ENCODE data around the gene RAET1E. TPM values are rescaled to one million over a fixed set of nuclear protein-coding genes. Genes with fewer than 3 reads are reported as not detected.

The RAET1E gene
- total and polyA plus RNA-seq, 9 of the 15 experiments (the other 6 are each of a cell fraction or from before 2014, with no cell fraction given): not detected

- TF ChIP-seq MGA (IDR thresholded peaks at IDR 0.05) (no peak), NCOA6 (IDR thresholded peaks at IDR 0.05) (no peak), XRCC3 (IDR thresholded peaks at IDR 0.05) (no peak), POLR2G (IDR thresholded peaks at IDR 0.05; ENCODE audit: low read depth, low read length) (no peak), CREB1 (IDR thresholded peaks at IDR 0.05) (no peak), CREB1 (CRISPR knock-in tag; IDR thresholded peaks at IDR 0.05) (no peak), PHF20 (IDR thresholded peaks at IDR 0.05; ENCODE audit: partially characterized antibody) (no peak), SP2 (IDR thresholded peaks at IDR 0.05; ENCODE audit: extremely low read depth, low read depth, low read length, poor library complexity, severe bottlenecking) (no peak), KLF1 (tag; IDR thresholded peaks at IDR 0.05) (no peak)
- TF ChIP-seq, protein P1, sequence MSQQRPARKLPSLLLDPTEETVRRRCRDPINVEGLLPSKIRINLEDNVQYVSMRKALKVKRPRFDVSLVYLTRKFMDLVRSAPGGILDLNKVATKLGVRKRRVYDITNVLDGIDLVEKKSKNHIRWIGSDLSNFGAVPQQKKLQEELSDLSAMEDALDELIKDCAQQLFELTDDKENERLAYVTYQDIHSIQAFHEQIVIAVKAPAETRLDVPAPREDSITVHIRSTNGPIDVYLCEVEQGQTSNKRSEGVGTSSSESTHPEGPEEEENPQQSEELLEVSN (IDR thresholded peaks at IDR 0.05; ENCODE audit: borderline replicate concordance in 1 of 2, extremely low read depth in 1 of 2, insufficient read depth in 1 of 2, insufficient read length in 1 of 2, low read depth in 1 of 2, low read length in 1 of 2, poor library complexity in 1 of 2, severe bottlenecking in 1 of 2): no peak
- TF ChIP-seq, protein P2, sequence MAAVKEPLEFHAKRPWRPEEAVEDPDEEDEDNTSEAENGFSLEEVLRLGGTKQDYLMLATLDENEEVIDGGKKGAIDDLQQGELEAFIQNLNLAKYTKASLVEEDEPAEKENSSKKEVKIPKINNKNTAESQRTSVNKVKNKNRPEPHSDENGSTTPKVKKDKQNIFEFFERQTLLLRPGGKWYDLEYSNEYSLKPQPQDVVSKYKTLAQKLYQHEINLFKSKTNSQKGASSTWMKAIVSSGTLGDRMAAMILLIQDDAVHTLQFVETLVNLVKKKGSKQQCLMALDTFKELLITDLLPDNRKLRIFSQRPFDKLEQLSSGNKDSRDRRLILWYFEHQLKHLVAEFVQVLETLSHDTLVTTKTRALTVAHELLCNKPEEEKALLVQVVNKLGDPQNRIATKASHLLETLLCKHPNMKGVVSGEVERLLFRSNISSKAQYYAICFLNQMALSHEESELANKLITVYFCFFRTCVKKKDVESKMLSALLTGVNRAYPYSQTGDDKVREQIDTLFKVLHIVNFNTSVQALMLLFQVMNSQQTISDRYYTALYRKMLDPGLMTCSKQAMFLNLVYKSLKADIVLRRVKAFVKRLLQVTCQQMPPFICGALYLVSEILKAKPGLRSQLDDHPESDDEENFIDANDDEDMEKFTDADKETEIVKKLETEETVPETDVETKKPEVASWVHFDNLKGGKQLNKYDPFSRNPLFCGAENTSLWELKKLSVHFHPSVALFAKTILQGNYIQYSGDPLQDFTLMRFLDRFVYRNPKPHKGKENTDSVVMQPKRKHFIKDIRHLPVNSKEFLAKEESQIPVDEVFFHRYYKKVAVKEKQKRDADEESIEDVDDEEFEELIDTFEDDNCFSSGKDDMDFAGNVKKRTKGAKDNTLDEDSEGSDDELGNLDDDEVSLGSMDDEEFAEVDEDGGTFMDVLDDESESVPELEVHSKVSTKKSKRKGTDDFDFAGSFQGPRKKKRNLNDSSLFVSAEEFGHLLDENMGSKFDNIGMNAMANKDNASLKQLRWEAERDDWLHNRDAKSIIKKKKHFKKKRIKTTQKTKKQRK (IDR thresholded peaks at IDR 0.05; ENCODE audit: borderline replicate concordance, low read depth, low read length): no peak
Measured at GRCh38 chr6:149909701-149910470, 12.0 kb upstream of the RAET1E start (continued).

Measured in K562 (cell line).